NAMALWA (cell line): ENCODE data around the gene RYR2.

Experiments used
- DNase-seq: peaks from one replicate; pipeline ENCODE4 v3.0.0-alpha.2; 2015; ENCODE audit warnings: low spot score

Gene RYR2

DNA sequence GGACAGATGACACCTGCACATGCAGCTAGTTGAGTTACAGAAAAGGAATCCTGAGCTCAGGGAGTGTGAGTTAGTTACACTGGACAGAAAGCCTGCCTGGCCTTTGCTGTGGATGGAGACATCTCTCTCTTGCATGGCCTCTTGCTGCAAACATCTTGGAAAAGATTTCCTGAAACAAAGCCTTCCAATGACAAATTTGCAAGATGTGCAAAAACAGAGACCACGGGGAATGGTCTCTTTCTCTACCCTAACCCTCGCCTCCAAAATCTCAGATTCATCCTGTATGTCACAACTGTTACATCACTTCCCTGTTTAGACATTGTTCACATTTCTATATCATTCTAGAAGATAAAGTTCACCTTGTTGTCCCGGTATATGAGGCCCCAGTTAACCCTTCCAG, 415.6 kb downstream of the RYR2 start:
- DNase-seq: no peak

DNA sequence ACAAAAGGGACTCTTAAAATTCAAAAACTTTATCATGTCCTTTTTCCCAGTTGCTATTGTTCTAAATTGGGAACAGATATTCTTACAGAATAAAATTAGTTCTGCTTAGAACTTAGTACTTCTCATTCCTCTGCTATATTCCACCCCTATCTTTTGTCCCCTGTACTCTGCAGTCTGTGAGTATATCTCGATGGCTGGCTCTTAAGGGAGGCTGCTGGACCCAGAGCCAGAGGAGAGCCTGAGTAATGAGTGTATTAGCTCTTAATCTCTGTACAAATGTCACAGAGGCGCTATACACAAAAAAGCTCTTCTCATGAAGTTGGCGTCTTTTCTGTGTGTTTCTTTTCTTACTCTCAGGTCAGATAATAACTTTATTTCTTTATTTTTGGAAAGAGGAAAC, 425.3 kb downstream of the RYR2 start:
- no peak for DNase-seq

DNA sequence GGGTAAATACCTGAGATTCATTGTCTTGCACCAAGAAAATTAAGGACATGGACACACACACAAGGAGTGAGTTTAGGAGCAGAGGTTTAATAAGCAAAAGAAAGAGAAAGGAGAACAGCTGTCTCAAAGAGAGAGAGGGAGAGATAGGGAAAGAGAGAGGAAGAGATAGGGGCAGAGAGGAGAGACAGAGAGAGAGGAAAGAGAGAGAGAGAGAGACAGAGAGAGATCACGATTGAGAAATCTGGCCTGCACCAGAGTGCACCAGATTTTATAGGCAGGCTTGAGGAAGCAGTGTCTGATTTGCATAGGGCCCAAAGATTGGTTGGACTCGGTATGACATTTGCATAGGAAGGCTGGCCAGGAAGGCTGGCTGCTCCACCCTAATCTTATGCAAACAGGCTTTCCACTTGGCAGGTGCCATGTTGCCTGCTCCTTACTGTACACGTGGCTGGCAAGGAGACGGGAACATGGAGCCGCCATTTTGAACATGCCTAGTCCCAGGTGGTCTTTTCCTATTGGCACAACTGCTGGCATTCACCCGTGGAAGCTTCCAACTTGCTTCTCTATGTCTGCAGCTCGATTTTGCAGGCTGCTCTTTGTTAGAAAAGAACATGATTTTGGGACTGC, 428.8 kb downstream of the RYR2 start:
- peak; percentile 38 for DNase-seq

DNA sequence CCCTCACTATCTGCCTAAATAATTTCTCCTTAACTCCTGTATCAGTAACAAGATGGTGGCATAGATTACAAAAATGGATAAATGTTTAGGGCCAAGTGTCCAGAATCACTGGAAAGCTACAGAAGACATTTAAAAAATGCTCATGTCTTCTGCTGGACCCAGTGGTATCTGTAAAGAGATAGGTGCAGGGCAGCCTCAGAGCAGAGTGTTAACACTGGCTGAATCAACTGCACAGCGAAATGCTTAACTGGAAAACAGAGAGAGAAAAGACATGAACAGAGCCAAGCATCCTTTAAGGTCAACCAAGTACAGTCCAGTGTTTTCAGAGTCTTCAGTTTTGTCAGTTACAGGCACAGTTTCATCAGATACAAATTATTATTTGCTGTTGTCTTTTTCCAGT, 429.4 kb downstream of the RYR2 start:
- DNase-seq: no peak

GRCh38 chr1:237471956-237472355, 430.0 kb downstream of the RYR2 start:
- DNase-seq: no peak

DNA sequence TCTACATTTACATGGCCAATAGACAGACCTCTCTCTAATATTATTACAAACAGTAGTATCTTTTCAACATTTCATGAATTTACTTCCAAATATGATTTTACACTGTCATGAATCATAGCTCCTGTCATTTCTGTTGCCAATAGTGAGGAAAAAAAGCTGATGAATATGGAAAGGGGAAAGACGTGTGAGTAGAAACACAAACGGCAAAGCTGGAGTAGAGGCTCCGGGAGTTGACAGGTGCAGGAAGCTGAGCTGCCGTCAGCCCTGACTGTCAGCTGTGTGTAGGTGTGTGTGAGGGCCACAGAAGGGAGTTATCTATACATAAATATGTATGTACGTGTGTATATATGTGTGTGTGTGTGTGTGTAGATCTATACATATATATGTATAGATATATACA, 431.9 kb downstream of the RYR2 start:
- no peak for DNase-seq

DNA sequence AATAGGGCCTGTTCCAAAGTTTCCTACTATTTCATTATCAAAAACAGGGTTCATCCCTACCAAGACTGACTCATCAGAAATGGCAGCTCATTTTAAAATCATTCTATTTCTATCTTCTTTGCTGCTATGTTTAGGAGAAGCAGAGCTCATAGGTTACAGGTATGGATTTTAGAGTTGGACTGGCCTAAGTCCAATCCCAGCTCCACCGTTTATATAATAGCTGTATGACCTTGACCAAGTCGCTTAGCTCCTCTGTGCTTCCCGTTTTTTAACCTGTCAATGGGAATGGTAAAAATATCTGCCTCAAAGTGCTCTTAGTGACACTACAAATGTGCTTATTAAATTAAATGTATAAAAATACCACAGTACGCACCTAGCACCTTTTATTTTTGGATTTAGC, 436.1 kb downstream of the RYR2 start:
- no peak for DNase-seq

DNA sequence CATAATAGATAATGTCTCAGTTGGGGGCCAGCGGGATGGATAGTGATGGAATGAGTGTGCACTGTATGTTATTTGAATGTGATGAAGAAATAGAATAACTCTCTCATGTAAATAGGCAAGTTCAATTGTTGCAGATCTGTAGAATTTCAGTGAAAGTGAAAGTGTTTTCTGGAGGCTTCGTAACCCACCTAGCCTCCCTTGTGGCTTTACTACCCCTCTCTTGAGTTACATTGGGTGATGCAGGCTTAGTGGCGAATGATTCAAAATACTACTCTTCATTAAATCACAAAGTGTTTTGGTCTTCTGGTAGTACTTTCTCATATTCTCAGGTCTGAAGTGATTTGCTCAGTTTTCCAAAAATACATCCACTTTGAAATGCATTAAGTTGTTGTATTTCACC, 436.9 kb downstream of the RYR2 start:
- no peak for DNase-seq

DNA sequence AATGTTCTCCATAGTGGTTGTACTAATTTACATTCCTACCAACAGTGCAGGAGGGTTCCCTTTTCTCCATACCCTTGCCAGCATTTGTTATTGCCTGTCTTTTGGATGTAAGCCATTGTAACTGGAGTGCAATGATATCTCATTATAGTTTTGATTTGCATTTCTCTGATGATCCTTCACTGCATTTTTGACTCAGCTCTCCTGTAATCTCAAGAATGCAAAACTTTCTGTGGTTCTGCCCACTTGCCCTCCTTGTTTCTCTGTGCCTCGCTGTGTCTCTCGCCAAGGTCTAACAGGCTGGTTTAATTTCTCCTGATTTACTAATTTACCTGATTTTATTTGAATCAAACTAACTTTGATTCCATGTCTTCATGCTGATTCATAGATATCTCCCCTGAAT, 440.8 kb downstream of the RYR2 start:
- no peak for DNase-seq

- peak; percentile 21 for DNase-seq
Observed at GRCh38 chr1:237492359-237492758, 450.4 kb downstream of the RYR2 start.

DNA sequence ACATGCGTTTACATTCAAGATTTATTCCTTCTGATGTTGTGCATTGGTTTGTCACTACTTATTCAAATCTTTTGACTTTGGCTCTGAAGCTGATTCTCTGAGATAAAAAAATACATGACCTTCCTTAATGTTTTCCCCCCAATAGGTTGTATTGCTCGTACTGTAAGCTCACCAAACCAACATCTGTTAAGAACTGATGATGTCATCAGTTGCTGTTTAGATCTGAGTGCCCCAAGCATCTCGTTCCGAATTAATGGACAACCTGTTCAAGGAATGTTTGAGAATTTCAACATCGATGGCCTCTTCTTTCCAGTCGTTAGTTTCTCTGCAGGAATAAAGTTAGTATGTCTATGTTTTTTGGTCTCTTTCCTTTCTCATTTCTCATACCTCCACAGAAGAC, 458.6 kb downstream of the RYR2 start:
- no peak for DNase-seq

DNA sequence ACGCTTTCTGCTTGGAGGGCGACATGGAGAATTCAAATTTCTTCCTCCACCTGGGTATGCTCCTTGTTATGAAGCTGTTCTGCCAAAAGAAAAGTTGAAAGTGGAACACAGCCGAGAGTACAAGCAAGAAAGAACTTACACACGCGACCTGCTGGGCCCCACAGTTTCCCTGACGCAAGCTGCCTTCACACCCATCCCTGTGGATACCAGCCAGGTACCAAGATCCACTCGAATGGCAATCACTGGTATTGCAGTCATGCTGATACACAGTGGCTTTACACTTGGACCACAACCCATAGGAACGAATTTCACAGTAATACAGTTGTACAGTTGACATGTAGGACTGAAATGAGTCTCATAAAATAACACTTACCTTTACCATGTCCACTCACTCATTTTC, 461.3 kb downstream of the RYR2 start:
- DNase-seq: no peak

DNA sequence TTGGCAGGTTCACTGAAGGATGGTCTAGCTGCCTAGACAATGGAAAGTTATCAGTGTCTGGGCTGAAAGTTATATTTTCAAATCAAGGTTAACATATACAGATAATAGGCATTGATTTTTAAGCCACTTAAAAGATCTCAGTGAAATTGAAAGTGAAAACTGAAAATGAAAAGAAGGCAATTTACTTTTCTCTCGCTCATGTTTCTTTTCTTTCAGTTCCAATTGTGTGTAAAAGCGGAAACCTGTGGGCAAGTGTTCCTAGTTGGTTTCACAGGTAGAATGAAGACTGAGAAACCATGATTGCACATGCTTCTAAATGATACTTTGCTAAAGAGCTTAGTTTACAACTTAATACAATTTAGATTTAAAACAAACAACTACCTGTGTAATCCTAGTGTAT, 465.0 kb downstream of the RYR2 start:
- no peak for DNase-seq

DNA sequence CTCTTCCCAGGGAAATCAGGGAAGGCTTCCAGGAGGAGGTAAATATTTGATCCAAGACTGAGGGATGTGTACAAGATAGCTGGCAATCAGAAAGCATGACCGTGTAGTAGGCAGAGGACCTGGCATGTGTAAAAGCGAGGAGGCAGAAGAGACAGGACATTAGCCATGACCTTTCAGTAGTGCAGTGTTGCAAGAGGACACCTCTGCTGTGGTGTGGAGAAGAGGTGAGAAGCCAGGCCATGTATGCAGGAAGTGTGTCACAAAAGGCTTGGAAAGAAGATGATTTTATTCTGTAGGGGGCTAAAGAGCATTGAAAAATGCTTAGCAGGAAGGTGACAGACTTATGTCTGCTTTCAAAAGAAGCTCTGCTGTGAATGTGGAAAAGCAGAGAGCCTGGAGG, 467.8 kb downstream of the RYR2 start:
- no peak for DNase-seq

DNA sequence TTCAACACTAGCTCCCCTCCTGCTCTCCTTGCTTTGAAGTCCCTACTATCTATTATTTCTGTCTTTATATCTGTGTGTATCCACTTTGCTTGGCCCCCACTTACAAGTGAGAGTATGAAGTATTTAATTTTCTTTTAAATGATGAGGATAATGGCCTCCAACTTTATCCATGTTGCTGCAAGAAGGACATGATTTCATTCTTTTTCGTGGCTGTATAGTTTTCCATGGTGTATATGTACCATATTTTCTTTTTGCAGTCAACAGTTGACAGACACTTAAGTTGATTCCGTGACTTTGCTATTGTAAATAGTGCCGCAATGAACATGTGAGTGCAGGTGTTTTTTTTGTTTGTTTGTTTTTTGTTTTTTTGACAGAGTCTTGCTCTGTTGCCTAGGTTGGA, 483.1 kb downstream of the RYR2 start:
- no peak for DNase-seq

- no peak for DNase-seq
Observed at GRCh38 chr1:237527761-237528160, 485.8 kb downstream of the RYR2 start.

DNA sequence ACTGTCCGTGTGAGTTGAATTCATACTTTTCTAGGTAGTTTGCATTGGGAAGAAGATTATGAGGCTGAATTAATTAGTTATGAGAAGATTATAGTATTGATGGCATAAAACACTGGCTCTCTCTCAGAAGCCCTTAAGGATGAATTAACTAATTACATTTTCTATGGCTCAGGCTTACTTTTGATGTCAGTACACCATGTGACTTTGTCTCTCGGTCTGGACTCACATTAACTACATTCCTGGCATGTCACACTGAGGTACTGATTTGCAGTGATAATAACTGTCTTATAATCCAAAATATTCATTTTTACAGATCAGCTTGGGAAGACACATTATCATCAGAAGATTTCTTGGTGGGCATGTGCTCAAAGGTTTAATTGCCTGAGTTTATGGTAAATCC, 486.6 kb downstream of the RYR2 start:
- DNase-seq: no peak

DNA sequence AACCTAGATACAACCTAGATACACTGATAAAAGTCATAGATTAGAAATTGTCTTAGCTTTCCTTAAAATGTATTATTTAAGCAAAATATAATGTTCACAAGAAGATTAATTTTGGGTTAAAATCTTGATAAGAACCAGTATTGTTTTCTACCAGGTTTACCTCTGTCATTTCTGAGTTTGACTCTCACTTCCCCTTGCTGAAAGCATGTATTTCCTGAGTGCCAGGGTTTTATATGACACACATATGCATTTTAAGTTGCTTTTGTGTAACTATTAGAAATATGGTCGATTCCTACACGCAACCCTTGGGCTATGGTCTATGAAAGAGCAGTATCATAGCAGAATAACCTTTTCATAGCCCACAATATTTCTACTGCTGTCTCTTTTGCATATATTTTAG, 497.1 kb downstream of the RYR2 start:
- DNase-seq: no peak

- DNase-seq: no peak
Observed at GRCh38 chr1:237542525-237543418, 500.8 kb downstream of the RYR2 start.

DNA sequence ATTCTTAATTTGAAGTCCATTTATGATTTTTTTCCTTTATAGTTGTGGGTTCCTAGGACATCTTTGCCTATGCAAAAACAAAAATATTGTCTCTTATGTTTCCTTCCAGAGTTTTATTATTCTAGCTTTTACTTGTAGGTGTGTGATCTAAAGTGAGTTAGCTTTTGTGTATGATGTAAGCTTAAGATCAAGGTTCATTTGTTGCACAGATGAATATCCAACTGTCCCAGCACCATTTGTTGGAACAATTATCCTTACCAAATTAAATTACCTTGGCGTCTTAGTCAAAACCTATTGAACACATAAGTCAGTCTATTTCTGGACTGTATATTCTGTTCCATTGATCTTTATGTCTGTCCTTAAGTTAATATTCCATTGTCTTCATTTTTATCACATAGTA, 511.1 kb downstream of the RYR2 start:
- no peak for DNase-seq

DNA sequence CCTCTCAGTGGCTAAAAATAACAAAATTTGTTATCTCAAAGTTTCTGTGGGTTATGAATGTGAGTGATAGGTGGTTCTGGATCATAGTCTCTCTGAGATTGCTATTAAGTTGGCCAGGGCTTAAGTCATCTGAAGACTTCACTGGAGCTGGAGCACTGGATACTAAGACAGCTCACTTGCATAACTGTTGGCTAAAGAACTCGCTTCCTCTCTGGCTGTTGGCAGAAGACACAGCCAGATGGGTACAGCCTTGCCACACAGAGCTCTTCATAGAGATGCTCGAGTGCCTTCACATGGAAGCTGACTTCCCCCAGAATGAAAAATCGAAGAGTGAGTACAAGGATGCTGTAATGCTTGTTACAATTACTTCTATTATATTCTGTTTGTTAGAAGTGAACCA, 514.9 kb downstream of the RYR2 start:
- no peak for DNase-seq

DNA sequence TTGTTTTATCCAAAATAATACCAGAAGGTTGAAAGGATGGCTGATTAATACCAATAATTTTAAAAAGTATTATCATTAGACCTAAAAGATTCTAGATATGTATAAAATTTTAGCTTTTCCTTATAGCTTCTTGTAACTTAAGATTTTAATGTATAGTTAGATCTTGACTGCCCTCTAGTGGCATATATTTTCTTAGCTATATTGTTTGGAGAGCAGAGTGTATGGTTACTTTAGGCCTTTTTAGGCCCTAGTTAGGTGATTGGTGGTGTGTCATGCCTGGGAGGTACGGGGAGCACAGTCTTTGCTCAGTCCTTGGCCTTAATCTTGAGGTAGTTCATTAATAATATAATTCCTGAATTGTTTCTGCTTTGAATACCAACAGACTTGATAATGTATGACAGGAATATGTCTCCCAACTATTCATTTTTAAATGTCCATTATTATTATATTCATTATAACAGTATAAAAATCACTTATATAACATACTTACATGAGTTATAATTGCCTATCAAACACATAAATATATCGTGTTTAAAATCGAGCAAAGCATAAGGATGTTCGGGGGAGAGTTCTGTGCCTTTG, 520.3 kb downstream of the RYR2 start:
- peak; percentile 77 for DNase-seq

- DNase-seq: no peak
Observed at GRCh38 chr1:237565236-237565635, 523.3 kb downstream of the RYR2 start.
